Ovary (tissue), 9 donors: ENCODE data around the gene POLR2E. TPM values are rescaled to one million over a fixed set of nuclear protein-coding genes. Genes with fewer than 3 reads are reported as not detected.
A peak's percentile ranks its signal among the peaks of the same experiment; 100 is the strongest.

ENCODE experiments used
- DNase-seq, 5 donors: peaks; one replicate each; pipeline ENCODE4 v3.0.0-alpha.2; 2019 to 2020
- H3K27ac ChIP-seq, 2 donors: fragments of 200-600 bp; one replicate each; pipeline versions ENCODE4 v1.5.1 to v1.8.0; 2019 to 2022
- H3K27me3 ChIP-seq: fragments of 200-600 bp; one replicate; pipeline ENCODE4 v1.8.0; 2022
- H3K36me3 ChIP-seq: fragments of 200-600 bp; sonication (generic); one replicate; pipeline ENCODE4 v1.5.1; 2019
- H3K4me1 ChIP-seq: one replicate; pipeline ENCODE4 v1.8.1; 2013; ENCODE audit warnings: mild to moderate bottlenecking, moderate library complexity; ENCODE audit not compliant: insufficient read depth
- H3K4me3 ChIP-seq: fragments of 200-600 bp; sonication (generic); one replicate; pipeline ENCODE4 v1.5.1; 2017
- H3K9me3 ChIP-seq, 2 donors: fragments of 200-600 bp in 1 of 2; sonication (generic) in 1 of 2; one replicate each; pipeline versions ENCODE4 v1.5.1 to v1.8.1; 2013 to 2019; ENCODE audit warnings: mild to moderate bottlenecking in 1 of 2, moderate library complexity in 1 of 2
- EP300 ChIP-seq: sonication (generic); formaldehyde crosslinking; IDR thresholded peaks from one replicate; pipeline ENCODE4 v1.6.1; 2017; ENCODE audit warnings: antibody characterized with exemption
- POLR2A ChIP-seq: fragments of 450-650 bp; IDR thresholded peaks from one replicate; pipeline ENCODE4 v1.6.1; 2017; ENCODE audit warnings: antibody characterized with exemption, mild to moderate bottlenecking, moderate library complexity
- WGBS, 3 donors: extraction: QIAGEN DNeasy Blood & Tissue Kit in 1 of 3; methylation state at CpG; one replicate each; pipeline versions ENCODE4 v1.1.5 to v1.1.7; 2013 to 2017; 5-methylcytosine and 5-hydroxymethylcytosine counted together
- intact Hi-C, 4 donors: fragments of 100-400 bp; cut with DNase I; formaldehyde crosslinking; loops; one replicate each; pipeline versions ENCODE4 v1.11.0 to v1.15.1; 2022 to 2023
- polyA plus RNA-seq, 2 donors: library from polyadenylated mRNA; stranded (reverse); fragments of 200-250 nt in 1 of 2; fragments of 350-450 nt in 1 of 2; fragmentation: Illumina TruSeq in 1 of 2; extraction: RNeasy Lipid Tissue Mini Kit (QIAGEN cat#74804) in 1 of 2; gene quantifications; one replicate each; pipeline ENCODE4 v1.2.3, GENCODE V29; 2013 to 2014
- total RNA-seq, 7 donors: library from RNA; depleted of rRNA in 2 of 7; stranded (reverse); fragments of >200 nt in 2 of 7; fragmentation: NEBNext Ultra II Directional in 3 of 7; extraction: Animal tissue kit (Norgen Biotek cat#: 25700) in 3 of 7; gene quantifications; one replicate each; pipeline versions ENCODE4 v1.1.0 to v1.2.4, GENCODE V29; 2016 to 2023
- TF ChIP-seq, protein P1 (sequence below), 3 donors: fragments of 450-650 bp in 2 of 3; fragments of 200-600 bp in 1 of 3; IDR thresholded peaks; one replicate each; pipeline versions ENCODE4 v1.5.1 to v1.8.0; 2016 to 2022; ENCODE audit warnings: antibody characterized with exemption in 3 of 3, mild to moderate bottlenecking in 1 of 3
- donor health status: DM: no; HTN: no; CAD: no; lungs with moderate emphysema.
- donor health status: DM: no; HTN: no; CAD: no.
- donor health status: Bipolar disorder and iron deficiency.
- donor health status: DM: yes; HTN: yes; CAD: no.
- donor health status: DM: no; HTN: no; CAD: no.
- donor health status: DM: yes; HTN: yes; CAD: no.

The POLR2E gene
- total and polyA plus RNA-seq, 9 donors, result 11.1 to 157 (median 119) TPM

DNA sequence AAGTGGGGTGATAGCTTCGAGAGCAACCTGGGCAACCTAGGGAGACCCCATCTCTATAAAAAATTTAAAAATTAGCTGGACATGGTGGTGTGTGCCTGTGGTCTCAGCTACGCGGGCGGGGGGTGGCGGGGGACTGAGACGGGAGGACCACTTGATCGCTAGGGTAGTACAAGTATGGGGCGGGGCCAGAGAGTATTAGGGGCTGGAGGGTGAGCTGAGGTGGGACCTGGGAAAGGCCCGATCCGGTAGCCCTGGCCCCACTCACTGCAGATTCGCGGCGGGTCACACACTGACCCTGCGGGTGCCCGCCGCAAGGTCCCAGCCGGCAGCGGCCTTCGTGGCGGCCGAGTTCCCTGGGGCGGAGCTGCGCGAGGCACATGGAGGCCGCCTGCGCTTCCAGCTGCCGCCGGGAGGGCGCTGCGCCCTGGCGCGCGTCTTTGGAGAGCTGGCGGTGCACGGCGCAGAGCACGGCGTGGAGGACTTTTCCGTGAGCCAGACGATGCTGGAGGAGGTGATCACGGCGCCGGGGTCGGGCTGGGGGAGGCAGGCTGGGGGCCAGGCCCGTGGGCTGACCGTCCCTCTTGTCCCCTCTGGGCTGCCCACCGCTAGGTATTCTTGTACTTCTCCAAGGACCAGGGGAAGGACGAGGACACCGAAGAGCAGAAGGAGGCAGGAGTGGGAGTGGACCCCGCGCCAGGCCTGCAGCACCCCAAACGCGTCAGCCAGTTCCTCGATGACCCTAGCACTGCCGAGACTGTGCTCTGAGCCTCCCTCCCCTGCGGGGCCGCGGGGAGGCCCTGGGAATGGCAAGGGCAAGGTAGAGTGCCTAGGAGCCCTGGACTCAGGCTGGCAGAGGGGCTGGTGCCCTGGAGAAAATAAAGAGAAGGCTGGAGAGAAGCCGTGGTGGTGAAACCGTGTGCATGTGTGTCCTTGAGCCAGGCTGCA, 30.2 kb downstream of the POLR2E start:
- no peaks in the 10 kb centered on the region for H3K4me1 ChIP-seq
- H3K27ac ChIP-seq, result no peak overlapping the region
- no peak for TF ChIP-seq EP300
- TF ChIP-seq, protein P1, sequence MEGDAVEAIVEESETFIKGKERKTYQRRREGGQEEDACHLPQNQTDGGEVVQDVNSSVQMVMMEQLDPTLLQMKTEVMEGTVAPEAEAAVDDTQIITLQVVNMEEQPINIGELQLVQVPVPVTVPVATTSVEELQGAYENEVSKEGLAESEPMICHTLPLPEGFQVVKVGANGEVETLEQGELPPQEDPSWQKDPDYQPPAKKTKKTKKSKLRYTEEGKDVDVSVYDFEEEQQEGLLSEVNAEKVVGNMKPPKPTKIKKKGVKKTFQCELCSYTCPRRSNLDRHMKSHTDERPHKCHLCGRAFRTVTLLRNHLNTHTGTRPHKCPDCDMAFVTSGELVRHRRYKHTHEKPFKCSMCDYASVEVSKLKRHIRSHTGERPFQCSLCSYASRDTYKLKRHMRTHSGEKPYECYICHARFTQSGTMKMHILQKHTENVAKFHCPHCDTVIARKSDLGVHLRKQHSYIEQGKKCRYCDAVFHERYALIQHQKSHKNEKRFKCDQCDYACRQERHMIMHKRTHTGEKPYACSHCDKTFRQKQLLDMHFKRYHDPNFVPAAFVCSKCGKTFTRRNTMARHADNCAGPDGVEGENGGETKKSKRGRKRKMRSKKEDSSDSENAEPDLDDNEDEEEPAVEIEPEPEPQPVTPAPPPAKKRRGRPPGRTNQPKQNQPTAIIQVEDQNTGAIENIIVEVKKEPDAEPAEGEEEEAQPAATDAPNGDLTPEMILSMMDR (IDR thresholded peaks at IDR 0.05), result peak in 2 of 3 donors; percentile 55 to 60
- intact Hi-C loops, result no loop called here
- no peak overlapping the region for H3K4me3 ChIP-seq
- 5 to 11% (median 6%) methylated on average over 46 to 60 of the region's 60 CpGs for WGBS, 3 donors
- peaks cover 15% of the 10 kb centered on the region for H3K27me3 ChIP-seq
- DNase-seq, result peak in 2 of 5 donors; percentile 56 to 73
- no peaks in the 10 kb centered on the region for H3K36me3 ChIP-seq
- H3K9me3 ChIP-seq, result no peaks in the 10 kb centered on the region

DNA sequence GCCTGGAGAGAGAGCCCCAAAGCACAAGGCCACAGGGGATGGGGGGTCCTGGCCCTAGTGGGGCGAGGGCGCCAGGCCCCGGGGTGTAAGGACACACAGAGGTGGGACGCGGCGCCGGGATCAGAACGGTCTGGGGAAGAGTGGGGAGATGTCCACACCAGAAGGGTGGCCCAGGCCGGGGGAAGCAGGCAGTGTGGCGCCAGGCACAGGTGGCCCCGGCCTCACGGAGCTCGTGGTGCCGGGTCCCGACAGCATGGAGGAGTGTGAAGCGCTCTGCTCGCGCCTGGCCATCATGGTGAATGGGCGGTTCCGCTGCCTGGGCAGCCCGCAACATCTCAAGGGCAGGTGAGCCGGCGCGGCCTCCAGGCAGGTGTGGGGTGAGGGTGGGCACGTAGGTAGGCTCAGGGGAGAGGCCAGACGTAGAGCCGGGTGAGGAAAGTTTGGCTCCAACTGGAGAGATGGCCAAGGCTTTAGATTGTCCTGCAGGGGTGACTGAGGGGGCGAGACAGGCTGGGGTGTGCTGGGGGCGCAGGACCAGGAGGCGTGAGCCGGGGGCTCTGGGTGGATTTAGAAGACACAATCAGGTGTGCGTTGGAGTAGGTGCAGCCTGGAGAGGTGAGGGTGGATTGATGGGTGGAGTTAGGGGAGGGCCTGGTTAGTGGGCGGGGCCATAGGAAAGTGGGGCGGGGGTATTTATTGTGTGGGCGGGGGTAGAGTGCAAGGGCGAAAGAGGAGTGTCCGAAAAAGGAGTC, 31.1 kb downstream of the POLR2E start:
- no peaks in the 10 kb centered on the region for H3K9me3 ChIP-seq
- H3K36me3 ChIP-seq, result no peaks in the 10 kb centered on the region
- H3K27me3 ChIP-seq, result peaks cover 15% of the 10 kb centered on the region
- no peak overlapping the region for H3K4me3 ChIP-seq
- DNase-seq, result peak in 1 of 5 donors; percentile 22
- H3K27ac ChIP-seq, result no peak overlapping the region
- WGBS, 3 donors, result 54 to 83% (median 68%) methylated on average over 37 of the region's 37 CpGs
- no peaks in the 10 kb centered on the region for H3K4me1 ChIP-seq
- intact Hi-C loops, result no loop called here
- TF ChIP-seq POLR2A, result no peak
- TF ChIP-seq, protein P1 (IDR thresholded peaks at IDR 0.05), result no peak
- TF ChIP-seq EP300, result no peak

DNA sequence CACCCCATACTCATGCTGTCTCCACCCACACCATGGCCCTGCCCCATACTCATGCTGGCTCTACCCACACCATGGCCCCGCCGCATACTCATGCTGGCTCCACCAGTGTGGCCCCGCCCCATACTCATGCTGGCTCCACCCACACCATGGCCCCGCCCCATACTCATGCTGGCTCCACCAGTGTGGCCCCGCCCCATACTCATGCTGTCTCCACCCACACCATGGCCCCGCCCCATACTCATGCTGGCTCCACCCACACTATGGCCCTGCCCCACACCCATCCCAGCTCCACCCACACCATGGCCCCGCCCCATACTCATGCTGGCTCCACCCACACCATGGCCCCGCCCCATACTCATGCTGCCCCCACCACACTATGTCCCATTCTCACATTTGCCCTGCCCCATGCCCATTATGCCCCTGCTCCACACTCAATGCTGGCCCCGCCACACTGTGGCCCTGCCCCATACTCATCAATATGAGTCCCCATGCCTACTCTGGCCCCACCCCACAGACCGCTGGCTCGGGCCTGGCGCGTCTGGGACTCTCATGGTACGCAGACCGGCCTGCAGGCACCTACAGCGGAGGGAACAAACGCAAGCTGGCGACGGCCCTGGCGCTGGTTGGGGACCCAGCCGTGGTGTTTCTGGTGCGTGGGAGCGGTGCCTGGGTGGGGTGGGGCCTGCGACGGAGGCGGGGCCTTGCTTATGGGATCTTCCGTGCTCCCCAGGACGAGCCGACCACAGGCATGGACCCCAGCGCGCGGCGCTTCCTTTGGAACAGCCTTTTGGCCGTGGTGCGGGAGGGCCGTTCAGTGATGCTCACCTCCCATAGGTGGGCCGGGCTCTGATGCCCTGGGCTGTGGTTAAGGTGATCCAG, 31.9 kb downstream of the POLR2E start:
- intact Hi-C loops, result no loop called here
- Histone ChIP-seq H3K4me3 (no peak overlapping the region), H3K9me3 (peaks cover 4% of the 10 kb centered on the region in 2 donors), H3K27ac (no peak overlapping the region), H3K4me1 (no peaks in the 10 kb centered on the region), H3K27me3 (peaks cover 12% of the 10 kb centered on the region), H3K36me3 (no peaks in the 10 kb centered on the region)
- TF ChIP-seq POLR2A (no peak), EP300 (no peak)
- TF ChIP-seq, protein P1 (IDR thresholded peaks at IDR 0.05), result no peak
- DNase-seq, result peak in 1 of 5 donors; percentile 21
- 67 to 90% (median 83%) methylated on average over 37 of the region's 37 CpGs for WGBS, 3 donors
